PC-9 (cell line): ENCODE data around the gene ANXA10. TPM values are rescaled to one million over a fixed set of nuclear protein-coding genes. Genes with fewer than 3 reads are reported as not detected.

Experiments used
- BruUV-seq: library from RNA; stranded (reverse); fragments of 400-500 nt; replicated peaks from 2 replicates; lab custom pipeline; 2021; lab: Mats Ljungman, UMichigan
- CTCF ChIA-PET: fragments of 300-600 bp; sonication (Branson Sonifier 250); formaldehyde crosslinking; loops from one replicate; lab custom pipeline; 2022; ENCODE audit warnings: antibody characterized with exemption; lab: Charles Lee
- POLR2A ChIA-PET: fragments of 300-600 bp; sonication (Branson Sonifier 250); formaldehyde crosslinking; loops from one replicate; lab custom pipeline; 2022; ENCODE audit warnings: antibody characterized with exemption; ENCODE audit not compliant: unreplicated experiment; lab: Charles Lee
- DNase-seq, 2 experiments: peaks; one replicate each; pipeline versions ENCODE4 v3.0.0 to v3.0.0-alpha.2; 2015 to 2022; ENCODE audit warnings: mixed read lengths in 1 of 2
- H2AFZ ChIP-seq: fragments of 200-600 bp; sonication (generic); 2 replicates; pipeline ENCODE4 v1.8.1; 2017; ENCODE audit warnings: antibody characterized with exemption
- H3F3A ChIP-seq: fragments of 200-600 bp; sonication (generic); 2 replicates; pipeline ENCODE4 v1.8.1; 2017; ENCODE audit warnings: antibody characterized with exemption, mild to moderate bottlenecking, low read depth; ENCODE audit not compliant: insufficient read depth
- H3K27ac ChIP-seq: fragments of 200-600 bp; sonication (generic); 2 replicates; pipeline ENCODE4 v1.6.1; 2016; ENCODE audit warnings: mixed run types
- H3K27me3 ChIP-seq: fragments of 200-600 bp; sonication (generic); 2 replicates; pipeline ENCODE4 v1.6.1; 2016; ENCODE audit warnings: low read depth, mixed run types; ENCODE audit not compliant: insufficient read depth
- H3K36me3 ChIP-seq: fragments of 200-600 bp; sonication (generic); 2 replicates; pipeline ENCODE4 v1.6.1; 2016; ENCODE audit warnings: low read depth, mixed run types
- H3K4me1 ChIP-seq: fragments of 200-600 bp; sonication (generic); replicated peaks from 2 replicates; pipeline ENCODE4 v1.6.1; 2016; ENCODE audit warnings: mixed run types; ENCODE audit not compliant: insufficient read depth
- H3K4me2 ChIP-seq: fragments of 200-600 bp; sonication (generic); 2 replicates; pipeline ENCODE4 v1.6.1; 2017; ENCODE audit warnings: mixed run types
- H3K4me3 ChIP-seq: fragments of 200-600 bp; sonication (generic); 2 replicates; pipeline ENCODE4 v1.6.1; 2016; ENCODE audit warnings: mixed run types
- H3K79me2 ChIP-seq: fragments of 200-600 bp; sonication (generic); 2 replicates; pipeline ENCODE4 v1.6.1; 2017; ENCODE audit warnings: low read depth, mixed run types
- H3K9me2 ChIP-seq: fragments of 200-600 bp; sonication (generic); 2 replicates; pipeline ENCODE4 v1.8.1; 2017; ENCODE audit warnings: mild to moderate bottlenecking; ENCODE audit not compliant: insufficient read depth
- H3K9me3 ChIP-seq: fragments of 200-600 bp; sonication (generic); 2 replicates; pipeline ENCODE4 v1.8.1; 2016; ENCODE audit warnings: low read depth; ENCODE audit not compliant: insufficient read depth
- H4K20me1 ChIP-seq: fragments of 200-600 bp; sonication (generic); 2 replicates; pipeline ENCODE4 v1.8.1; 2017; ENCODE audit not compliant: insufficient read depth
- CTCF ChIP-seq: fragments of 200-600 bp; sonication (generic); conservative IDR thresholded peaks from 2 replicates; pipeline ENCODE4 v1.6.1; 2017; ENCODE audit warnings: mixed run types, antibody characterized with exemption, mild to moderate bottlenecking, moderate library complexity
- EZH2 ChIP-seq: fragments of 200-600 bp; sonication (generic); IDR thresholded peaks from 2 replicates; pipeline ENCODE4 v1.8.0; 2017; ENCODE audit warnings: antibody characterized with exemption, low read depth
- intact Hi-C: fragments of 100-400 bp; cut with micrococcal nuclease; formaldehyde crosslinking; loops from one replicate; pipeline ENCODE4 v1.10.0; 2022; ENCODE audit not compliant: unreplicated experiment
- total RNA-seq: library from RNA; stranded (reverse); gene quantifications from 2 replicates; pipeline ENCODE4 v1.2.3, GENCODE V29; 2021

The ANXA10 gene
- total RNA-seq, 1 experiment from 2014 or later = 3.0 TPM

- no peak overlapping the region for H3K4me3 ChIP-seq
- no peaks in the 10 kb centered on the region for H3K27me3 ChIP-seq
- no peaks in the 10 kb centered on the region for H3K79me2 ChIP-seq
- H3K27ac ChIP-seq = no peak overlapping the region
- no TSS peak for BruUV-seq
- DNase-seq = no peak
- H3K9me2 ChIP-seq = no peaks in the 10 kb centered on the region
- intact Hi-C loops = no loop called here
- H4K20me1 ChIP-seq = no peaks in the 10 kb centered on the region
- H3K4me1 ChIP-seq = no peaks in the 10 kb centered on the region
- H3F3A ChIP-seq = no peaks in the 10 kb centered on the region
- CTCF ChIA-PET = no interaction called here
- H3K36me3 ChIP-seq = no peaks in the 10 kb centered on the region
- POLR2A ChIA-PET = no interaction called here
- H3K4me2 ChIP-seq = no peak overlapping the region
- no peaks in the 10 kb centered on the region; the same call in 1 of the 2 replicates for H3K9me3 ChIP-seq
- no peak for TF ChIP-seq EZH2
- no peak for TF ChIP-seq CTCF
- H2AFZ ChIP-seq = no peak overlapping the region
These were observed 25.8 kb downstream of the ANXA10 start for GRCh38 chr4:168118116-168118655.

- CTCF ChIA-PET = no interaction called here
- H3K36me3 ChIP-seq = no peaks in the 10 kb centered on the region
- H3K9me2 ChIP-seq = no peaks in the 10 kb centered on the region
- no peak overlapping the region for H2AFZ ChIP-seq
- TF ChIP-seq EZH2 = no peak
- TF ChIP-seq CTCF = no peak
- no peak overlapping the region for H3K27ac ChIP-seq
- no peaks in the 10 kb centered on the region for H3F3A ChIP-seq
- no peaks in the 10 kb centered on the region; the same call in 1 of the 2 replicates for H3K9me3 ChIP-seq
- intact Hi-C loops = no loop called here
- POLR2A ChIA-PET = no interaction called here
- H3K79me2 ChIP-seq = no peaks in the 10 kb centered on the region
- no peaks in the 10 kb centered on the region for H4K20me1 ChIP-seq
- no peaks in the 10 kb centered on the region for H3K4me1 ChIP-seq
- no peak overlapping the region for H3K4me3 ChIP-seq
- no peaks in the 10 kb centered on the region for H3K27me3 ChIP-seq
- no peak overlapping the region for H3K4me2 ChIP-seq
- BruUV-seq = no TSS peak
- DNase-seq = no peak
These were observed 26.8 kb downstream of the ANXA10 start for GRCh38 chr4:168119100-168119499.

- no peak for TF ChIP-seq CTCF
- no peak for TF ChIP-seq EZH2
These were observed 27.6 kb downstream of the ANXA10 start for GRCh38 chr4:168119890-168120289.

More at GRCh38 chr4:168119890-168120289, 27.6 kb downstream of the ANXA10 start:
- H3F3A ChIP-seq = no peaks in the 10 kb centered on the region
- no peak overlapping the region for H2AFZ ChIP-seq
- H3K36me3 ChIP-seq = no peaks in the 10 kb centered on the region
- POLR2A ChIA-PET = no interaction called here
- no peaks in the 10 kb centered on the region for H3K9me2 ChIP-seq
- no peak for DNase-seq
- no peaks in the 10 kb centered on the region; the same call in 1 of the 2 replicates for H3K9me3 ChIP-seq
- no peaks in the 10 kb centered on the region for H3K4me1 ChIP-seq
- H3K27me3 ChIP-seq = no peaks in the 10 kb centered on the region
- no peaks in the 10 kb centered on the region for H3K79me2 ChIP-seq
- no TSS peak for BruUV-seq
- CTCF ChIA-PET = no interaction called here
- no peak overlapping the region for H3K27ac ChIP-seq
- intact Hi-C loops = no loop called here
- H4K20me1 ChIP-seq = no peaks in the 10 kb centered on the region
- H3K4me2 ChIP-seq = no peak overlapping the region
- no peak overlapping the region for H3K4me3 ChIP-seq
